ENCODE results near the gene KRI1.

The KRI1 gene

GRCh38 chr19:10554760-10555609, 10.8 kb downstream of the KRI1 start:
- no peak for TF ChIP-seq BACH2 (CRISPR knock-in tag; IDR thresholded peaks at IDR 0.05; ENCODE audit: borderline replicate concordance)
- no peak for TF ChIP-seq CSDC2 (CRISPR knock-in tag; IDR thresholded peaks at IDR 0.05)
- ATAC-seq, result 0 out of 3 replicates have a peak, but pooled peaks have one; percentile 14

DNA sequence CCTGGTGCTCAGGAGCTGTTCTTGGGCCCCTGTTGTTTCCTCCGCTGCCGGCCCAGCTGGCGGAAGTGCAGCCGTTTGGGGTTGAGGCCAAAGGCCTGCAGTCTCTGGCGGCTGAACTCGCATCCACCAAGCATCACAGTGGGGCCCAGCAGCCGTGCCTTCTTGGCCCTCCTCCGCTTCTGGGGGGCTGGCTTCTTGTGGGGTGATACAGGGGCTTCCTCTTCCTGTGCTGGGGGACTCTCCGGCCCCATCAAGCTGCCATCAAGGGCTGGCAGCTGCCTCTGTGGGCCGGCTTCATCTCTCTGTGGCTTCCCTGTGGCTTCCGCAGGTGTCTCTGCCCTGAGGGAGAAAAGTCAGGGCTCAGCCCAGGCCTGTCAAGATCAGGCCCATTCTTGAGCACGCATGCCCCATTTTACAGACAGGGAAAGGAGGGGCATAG, 11.8 kb downstream of the KRI1 start:
- TF ChIP-seq TOX (CRISPR knock-in tag; IDR thresholded peaks at IDR 0.05; ENCODE audit: borderline replicate concordance) (no peak), ZNF70 (CRISPR knock-in tag; IDR thresholded peaks at IDR 0.05) (no peak), ARNTL (CRISPR knock-in tag; IDR thresholded peaks at IDR 0.05; ENCODE audit: borderline replicate concordance, low read depth) (no peak), GLIS3 (CRISPR knock-in tag; IDR thresholded peaks at IDR 0.05) (no peak), ESRRG (CRISPR knock-in tag; IDR thresholded peaks at IDR 0.05) (no peak), PPARA (CRISPR knock-in tag; IDR thresholded peaks at IDR 0.05; ENCODE audit: borderline replicate concordance) (no peak), ZFP30 (CRISPR knock-in tag; IDR thresholded peaks at IDR 0.05) (no peak), RARB (CRISPR knock-in tag; IDR thresholded peaks at IDR 0.05) (no peak), SNAI2 (CRISPR knock-in tag; IDR thresholded peaks at IDR 0.05) (no peak), OSR1 (CRISPR knock-in tag; IDR thresholded peaks at IDR 0.05) (no peak), CSDC2 (CRISPR knock-in tag; IDR thresholded peaks at IDR 0.05) (no peak), ISL1 (CRISPR knock-in tag; IDR thresholded peaks at IDR 0.05) (no peak)
- TF ChIP-seq, protein P1, sequence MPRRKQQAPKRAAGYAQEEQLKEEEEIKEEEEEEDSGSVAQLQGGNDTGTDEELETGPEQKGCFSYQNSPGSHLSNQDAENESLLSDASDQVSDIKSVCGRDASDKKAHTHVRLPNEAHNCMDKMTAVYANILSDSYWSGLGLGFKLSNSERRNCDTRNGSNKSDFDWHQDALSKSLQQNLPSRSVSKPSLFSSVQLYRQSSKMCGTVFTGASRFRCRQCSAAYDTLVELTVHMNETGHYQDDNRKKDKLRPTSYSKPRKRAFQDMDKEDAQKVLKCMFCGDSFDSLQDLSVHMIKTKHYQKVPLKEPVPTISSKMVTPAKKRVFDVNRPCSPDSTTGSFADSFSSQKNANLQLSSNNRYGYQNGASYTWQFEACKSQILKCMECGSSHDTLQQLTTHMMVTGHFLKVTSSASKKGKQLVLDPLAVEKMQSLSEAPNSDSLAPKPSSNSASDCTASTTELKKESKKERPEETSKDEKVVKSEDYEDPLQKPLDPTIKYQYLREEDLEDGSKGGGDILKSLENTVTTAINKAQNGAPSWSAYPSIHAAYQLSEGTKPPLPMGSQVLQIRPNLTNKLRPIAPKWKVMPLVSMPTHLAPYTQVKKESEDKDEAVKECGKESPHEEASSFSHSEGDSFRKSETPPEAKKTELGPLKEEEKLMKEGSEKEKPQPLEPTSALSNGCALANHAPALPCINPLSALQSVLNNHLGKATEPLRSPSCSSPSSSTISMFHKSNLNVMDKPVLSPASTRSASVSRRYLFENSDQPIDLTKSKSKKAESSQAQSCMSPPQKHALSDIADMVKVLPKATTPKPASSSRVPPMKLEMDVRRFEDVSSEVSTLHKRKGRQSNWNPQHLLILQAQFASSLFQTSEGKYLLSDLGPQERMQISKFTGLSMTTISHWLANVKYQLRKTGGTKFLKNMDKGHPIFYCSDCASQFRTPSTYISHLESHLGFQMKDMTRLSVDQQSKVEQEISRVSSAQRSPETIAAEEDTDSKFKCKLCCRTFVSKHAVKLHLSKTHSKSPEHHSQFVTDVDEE (CRISPR knock-in tag; IDR thresholded peaks at IDR 0.05), result no peak
- TF ChIP-seq, protein P2, sequence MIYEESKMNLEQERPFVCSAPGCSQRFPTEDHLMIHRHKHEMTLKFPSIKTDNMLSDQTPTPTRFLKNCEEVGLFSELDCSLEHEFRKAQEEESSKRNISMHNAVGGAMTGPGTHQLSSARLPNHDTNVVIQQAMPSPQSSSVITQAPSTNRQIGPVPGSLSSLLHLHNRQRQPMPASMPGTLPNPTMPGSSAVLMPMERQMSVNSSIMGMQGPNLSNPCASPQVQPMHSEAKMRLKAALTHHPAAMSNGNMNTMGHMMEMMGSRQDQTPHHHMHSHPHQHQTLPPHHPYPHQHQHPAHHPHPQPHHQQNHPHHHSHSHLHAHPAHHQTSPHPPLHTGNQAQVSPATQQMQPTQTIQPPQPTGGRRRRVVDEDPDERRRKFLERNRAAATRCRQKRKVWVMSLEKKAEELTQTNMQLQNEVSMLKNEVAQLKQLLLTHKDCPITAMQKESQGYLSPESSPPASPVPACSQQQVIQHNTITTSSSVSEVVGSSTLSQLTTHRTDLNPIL (CRISPR knock-in tag; IDR thresholded peaks at IDR 0.05; ENCODE audit: low read depth), result no peak
- TF ChIP-seq, protein P3, sequence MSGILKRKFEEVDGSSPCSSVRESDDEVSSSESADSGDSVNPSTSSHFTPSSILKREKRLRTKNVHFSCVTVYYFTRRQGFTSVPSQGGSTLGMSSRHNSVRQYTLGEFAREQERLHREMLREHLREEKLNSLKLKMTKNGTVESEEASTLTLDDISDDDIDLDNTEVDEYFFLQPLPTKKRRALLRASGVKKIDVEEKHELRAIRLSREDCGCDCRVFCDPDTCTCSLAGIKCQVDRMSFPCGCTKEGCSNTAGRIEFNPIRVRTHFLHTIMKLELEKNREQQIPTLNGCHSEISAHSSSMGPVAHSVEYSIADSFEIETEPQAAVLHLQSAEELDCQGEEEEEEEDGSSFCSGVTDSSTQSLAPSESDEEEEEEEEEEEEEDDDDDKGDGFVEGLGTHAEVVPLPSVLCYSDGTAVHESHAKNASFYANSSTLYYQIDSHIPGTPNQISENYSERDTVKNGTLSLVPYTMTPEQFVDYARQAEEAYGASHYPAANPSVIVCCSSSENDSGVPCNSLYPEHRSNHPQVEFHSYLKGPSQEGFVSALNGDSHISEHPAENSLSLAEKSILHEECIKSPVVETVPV (CRISPR knock-in tag; IDR thresholded peaks at IDR 0.05), result no peak
- ATAC-seq, result no peak

DNA sequence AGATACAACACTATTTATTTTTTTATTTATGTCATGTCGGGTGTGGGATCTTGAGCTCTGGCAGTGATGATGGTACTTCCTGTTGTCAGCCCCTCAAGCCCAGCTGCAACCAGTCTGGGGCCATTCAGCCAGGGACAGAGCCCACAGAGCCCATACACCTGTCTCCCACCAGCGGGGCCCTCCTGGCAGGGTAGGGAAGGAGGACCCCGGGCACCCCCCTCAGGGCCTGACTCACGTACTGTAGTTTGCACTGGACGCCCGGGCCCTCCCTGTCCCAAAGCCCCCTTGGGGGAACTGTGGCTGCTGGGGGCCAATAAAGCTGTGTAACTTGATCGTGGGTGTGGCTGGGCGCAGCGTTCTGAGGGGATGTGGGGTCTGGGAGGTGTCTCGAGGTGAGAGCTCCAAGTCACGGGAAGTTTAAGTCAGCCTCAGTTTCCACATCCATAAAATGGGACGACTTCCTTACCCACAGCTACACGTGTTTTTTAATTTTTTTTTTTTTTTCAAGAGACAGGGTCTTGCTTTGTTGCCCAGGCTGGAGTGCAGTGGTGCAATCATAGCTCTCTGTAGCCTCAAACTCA, 12.6 kb downstream of the KRI1 start:
- TF ChIP-seq, protein P3 (CRISPR knock-in tag; IDR thresholded peaks at IDR 0.05), result no peak
- TF ChIP-seq ZC3H10 (CRISPR knock-in tag; IDR thresholded peaks at IDR 0.05), result no peak
- no peak for TF ChIP-seq ZFP3 (CRISPR knock-in tag; IDR thresholded peaks at IDR 0.05)
- TF ChIP-seq ZNF8 (CRISPR knock-in tag; IDR thresholded peaks at IDR 0.05), result no peak
- no peak for TF ChIP-seq PPARA (CRISPR knock-in tag; IDR thresholded peaks at IDR 0.05; ENCODE audit: borderline replicate concordance)
- no peak for TF ChIP-seq TCF4 (CRISPR knock-in tag; IDR thresholded peaks at IDR 0.05; ENCODE audit: borderline replicate concordance)
- TF ChIP-seq ESRRG (CRISPR knock-in tag; IDR thresholded peaks at IDR 0.05), result no peak
- TF ChIP-seq, protein P1 (CRISPR knock-in tag; IDR thresholded peaks at IDR 0.05), result no peak
- no peak for TF ChIP-seq TOX (CRISPR knock-in tag; IDR thresholded peaks at IDR 0.05; ENCODE audit: borderline replicate concordance)
- TF ChIP-seq ARNTL (CRISPR knock-in tag; IDR thresholded peaks at IDR 0.05; ENCODE audit: borderline replicate concordance, low read depth), result no peak
- ATAC-seq, result no peak
